CD14-positive monocyte (primary cell): ENCODE results near the gene NDUFB3. TPM values are rescaled to one million over a fixed set of nuclear protein-coding genes. Genes with fewer than 3 reads are reported as not detected.

Experiments
- DNase-seq, 3 donors: peaks; one replicate each; pipeline ENCODE4 v3.0.0-alpha.2; 2011 to 2022
- H2AFZ ChIP-seq: 2 replicates; pipeline ENCODE4 v1.6.0; 2012; ENCODE audit warnings: mild to moderate bottlenecking, low read depth, low read length, inconsistent platforms; ENCODE audit not compliant: insufficient read depth, poor library complexity, severe bottlenecking
- H3K27ac ChIP-seq, 2 donors: 1 replicate in 1 of 2; 2 replicates in 1 of 2; pipeline ENCODE4 v1.5.1; 2012 to 2013; ENCODE audit warnings: low read length in 2 of 2, control low read depth in 1 of 2, inconsistent platforms in 1 of 2, low read depth in 1 of 2, mild to moderate bottlenecking in 1 of 2
- H3K27me3 ChIP-seq, 2 donors: one replicate each; pipeline versions ENCODE4 v1.6.0 to v1.6.1; 2011 to 2013; ENCODE audit warnings: low read length in 2 of 2; ENCODE audit not compliant: control insufficient read depth in 2 of 2, insufficient read depth in 2 of 2
- H3K36me3 ChIP-seq, 2 donors: replicated peaks in 1 of 2; 1 replicate in 1 of 2; 2 replicates in 1 of 2; pipeline versions ENCODE4 v1.5.1 to v1.6.1; 2012 to 2013; ENCODE audit warnings: low read length in 2 of 2, control low read depth in 1 of 2, inconsistent platforms in 1 of 2, mild to moderate bottlenecking in 1 of 2; ENCODE audit not compliant: insufficient read depth in 2 of 2, control insufficient read depth in 1 of 2
- H3K4me1 ChIP-seq, 2 donors: 1 replicate in 1 of 2; 2 replicates in 1 of 2; pipeline versions ENCODE4 v1.5.1 to v1.6.1; 2012 to 2013; ENCODE audit warnings: low read length in 2 of 2, control low read depth in 1 of 2, inconsistent platforms in 1 of 2, mild to moderate bottlenecking in 1 of 2, moderate library complexity in 1 of 2; ENCODE audit not compliant: insufficient read depth in 2 of 2, control insufficient read depth in 1 of 2
- H3K4me2 ChIP-seq: replicated peaks from 2 replicates; pipeline ENCODE3; 2012; ENCODE audit warnings: low read length, moderate library complexity, mild to moderate bottlenecking; ENCODE audit not compliant: poor library complexity, severe bottlenecking; ENCODE audit errors: extremely low read depth
- H3K4me3 ChIP-seq, 3 experiments: fragments of 200-600 bp in 1 of 3; sonication (generic) in 1 of 3; replicated peaks in 1 of 3; 1 replicate in 2 of 3; 2 replicates in 1 of 3; pipeline ENCODE4 v1.5.1; 2011 to 2013; ENCODE audit warnings: low read length in 3 of 3, mild to moderate bottlenecking in 3 of 3, control low read depth in 2 of 3, low read depth in 2 of 3, inconsistent platforms in 1 of 3, moderate library complexity in 1 of 3
- H3K79me2 ChIP-seq: 2 replicates; pipeline ENCODE4 v1.6.0; 2012; ENCODE audit warnings: mild to moderate bottlenecking, control low read depth, inconsistent platforms, low read length, moderate library complexity; ENCODE audit not compliant: insufficient read depth
- H3K9ac ChIP-seq: 2 replicates; pipeline ENCODE4 v1.6.0; 2017; ENCODE audit warnings: low read length, mild to moderate bottlenecking; ENCODE audit not compliant: insufficient read depth, poor library complexity, severe bottlenecking
- H3K9me3 ChIP-seq, 2 donors: replicated peaks in 1 of 2; 1 replicate in 1 of 2; 2 replicates in 1 of 2; pipeline versions ENCODE4 v1.5.1 to v1.6.1; 2012 to 2013; ENCODE audit warnings: low read length in 2 of 2, control low read depth in 1 of 2; ENCODE audit not compliant: control insufficient read depth in 1 of 2, insufficient read depth in 1 of 2
- H4K20me1 ChIP-seq: 2 replicates; pipeline ENCODE4 v1.6.0; 2012; ENCODE audit warnings: mild to moderate bottlenecking, low read length, control low read depth, moderate library complexity; ENCODE audit not compliant: insufficient read depth
- H3K27ac Mint-ChIP-seq, 7 donors: one replicate each; pipeline ENCODE4 v1.8.0; 2020; ENCODE audit warnings: mild to moderate bottlenecking in 7 of 7, mixed read lengths in 7 of 7, moderate library complexity in 6 of 7, inconsistent platforms in 2 of 7
- H3K27me3 Mint-ChIP-seq, 3 donors: one replicate each; pipeline ENCODE4 v1.8.0; 2021 to 2022; ENCODE audit warnings: low read depth in 3 of 3, mild to moderate bottlenecking in 3 of 3, mixed read lengths in 3 of 3, moderate library complexity in 3 of 3, inconsistent platforms in 1 of 3
- H3K36me3 Mint-ChIP-seq, 2 donors: one replicate each; pipeline ENCODE4 v1.8.0; 2020; ENCODE audit warnings: mixed read lengths in 2 of 2, inconsistent platforms in 1 of 2, mild to moderate bottlenecking in 1 of 2
- H3K4me1 Mint-ChIP-seq: one replicate; pipeline ENCODE4 v1.8.0; 2020; ENCODE audit warnings: mild to moderate bottlenecking, mixed read lengths
- H3K4me3 Mint-ChIP-seq, 2 donors: one replicate each; pipeline ENCODE4 v1.8.0; 2020; ENCODE audit warnings: mild to moderate bottlenecking in 2 of 2, mixed read lengths in 2 of 2, moderate library complexity in 1 of 2
- H3K9me3 Mint-ChIP-seq, 7 donors: one replicate each; pipeline ENCODE4 v1.8.0; 2020 to 2022; ENCODE audit warnings: mixed read lengths in 7 of 7, mild to moderate bottlenecking in 6 of 7, moderate library complexity in 6 of 7, inconsistent platforms in 2 of 7
- WGBS: methylation state at CpG from one replicate; pipeline ENCODE4 v1.1.5; 2013; ENCODE audit warnings: missing lambda C conversion rate; ENCODE audit not compliant: insufficient coverage; 5-methylcytosine and 5-hydroxymethylcytosine counted together
- intact Hi-C, 2 donors: fragments of 100-400 bp; cut with micrococcal nuclease; formaldehyde crosslinking; loops; one replicate each; pipeline versions ENCODE4 v1.15.0 to v1.15.1; 2023
- polyA plus RNA-seq, 3 donors: library from polyadenylated mRNA; depleted of rRNA in 1 of 3; unstranded in 2 of 3; stranded (reverse) in 1 of 3; fragments of 300-500 nt in 2 of 3; fragments of >200 nt in 1 of 3; fragmentation: Illumina TruSeq in 2 of 3; gene quantifications; 1 replicate in 2 of 3; 2 replicates in 1 of 3; pipeline ENCODE4 v1.2.3, GENCODE V29; 2012 to 2021
- TF ChIP-seq, protein P1 (sequence below): fragments of 200-600 bp; IDR thresholded peaks from one replicate; pipeline ENCODE4 v1.8.0; 2022; ENCODE audit warnings: antibody characterized with exemption, mild to moderate bottlenecking

Gene NDUFB3
- polyA plus RNA-seq, 3 donors: 26.3 to 340 (median 313) TPM

- TF ChIP-seq, protein P1, sequence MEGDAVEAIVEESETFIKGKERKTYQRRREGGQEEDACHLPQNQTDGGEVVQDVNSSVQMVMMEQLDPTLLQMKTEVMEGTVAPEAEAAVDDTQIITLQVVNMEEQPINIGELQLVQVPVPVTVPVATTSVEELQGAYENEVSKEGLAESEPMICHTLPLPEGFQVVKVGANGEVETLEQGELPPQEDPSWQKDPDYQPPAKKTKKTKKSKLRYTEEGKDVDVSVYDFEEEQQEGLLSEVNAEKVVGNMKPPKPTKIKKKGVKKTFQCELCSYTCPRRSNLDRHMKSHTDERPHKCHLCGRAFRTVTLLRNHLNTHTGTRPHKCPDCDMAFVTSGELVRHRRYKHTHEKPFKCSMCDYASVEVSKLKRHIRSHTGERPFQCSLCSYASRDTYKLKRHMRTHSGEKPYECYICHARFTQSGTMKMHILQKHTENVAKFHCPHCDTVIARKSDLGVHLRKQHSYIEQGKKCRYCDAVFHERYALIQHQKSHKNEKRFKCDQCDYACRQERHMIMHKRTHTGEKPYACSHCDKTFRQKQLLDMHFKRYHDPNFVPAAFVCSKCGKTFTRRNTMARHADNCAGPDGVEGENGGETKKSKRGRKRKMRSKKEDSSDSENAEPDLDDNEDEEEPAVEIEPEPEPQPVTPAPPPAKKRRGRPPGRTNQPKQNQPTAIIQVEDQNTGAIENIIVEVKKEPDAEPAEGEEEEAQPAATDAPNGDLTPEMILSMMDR: no peak
- no peaks in the 10 kb centered on the region for H4K20me1 ChIP-seq
- no peak overlapping the region for H3K4me2 ChIP-seq
- H3K27ac Mint-ChIP-seq: no peak overlapping the region
- no peak for DNase-seq
- no peak overlapping the region for H3K9ac ChIP-seq
- intact Hi-C loops: no loop called here
- 93% methylated on average over 2 of the region's 4 CpGs for WGBS
- H3K27me3 ChIP-seq: no peaks in the 10 kb centered on the region
- H3K4me1 Mint-ChIP-seq: peaks cover 14% of the 10 kb centered on the region
- no peak overlapping the region for H3K27ac ChIP-seq
- peaks cover 0 to 6% of the 10 kb centered on the region in 2 donors for H3K4me1 ChIP-seq
- H3K27me3 Mint-ChIP-seq: no peaks in the 10 kb centered on the region
- H2AFZ ChIP-seq: no peak overlapping the region
- H3K9me3 ChIP-seq: no peaks in the 10 kb centered on the region
- peaks cover 12 to 13% of the 10 kb centered on the region in 2 donors for H3K36me3 Mint-ChIP-seq
- peaks cover 2% of the 10 kb centered on the region for H3K79me2 ChIP-seq
- no peaks in the 10 kb centered on the region for H3K9me3 Mint-ChIP-seq
- peaks cover 0 to 4% of the 10 kb centered on the region in 2 donors for H3K36me3 ChIP-seq
- no peak overlapping the region for H3K4me3 Mint-ChIP-seq
- H3K4me3 ChIP-seq: no peak overlapping the region
These were observed 37.4 kb downstream of the NDUFB3 start for GRCh38 chr2:201109186-201109585.

DNA sequence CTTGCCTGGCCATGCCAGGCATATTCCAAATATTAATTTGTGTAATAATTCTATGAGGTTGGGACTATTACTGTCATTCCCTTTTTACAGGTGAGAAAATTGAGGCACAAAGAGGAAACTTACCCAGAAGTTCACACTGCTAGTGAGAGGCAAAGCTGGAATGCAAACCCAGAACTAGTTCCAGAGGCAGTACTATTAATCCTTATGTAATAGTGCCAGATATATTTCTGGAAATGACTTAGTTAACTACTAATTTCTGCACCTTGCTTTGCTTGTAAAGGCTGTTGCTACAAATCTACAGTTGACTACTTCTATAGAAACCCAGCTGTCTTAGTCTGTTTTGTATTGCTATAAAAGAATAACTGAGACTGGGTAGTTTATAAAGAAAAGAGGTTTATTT is 38.8 kb downstream of the NDUFB3 start:
- Histone ChIP-seq H3K79me2 (peaks cover 16% of the 10 kb centered on the region), H3K36me3 (no peaks in the 10 kb centered on the region), H4K20me1 (no peaks in the 10 kb centered on the region), H3K4me1 (peaks cover 14 to 20% of the 10 kb centered on the region in 2 donors), H3K9ac (no peak overlapping the region), H3K9me3 (no peaks in the 10 kb centered on the region), H3K4me2 (no peak overlapping the region), H3K27ac (no peak overlapping the region), H2AFZ (no peak overlapping the region), H3K27me3 (no peaks in the 10 kb centered on the region), H3K4me3 (no peak overlapping the region)
- H3K27me3 Mint-ChIP-seq: no peaks in the 10 kb centered on the region
- DNase-seq: no peak
- no peak overlapping the region for H3K27ac Mint-ChIP-seq
- peaks cover 10 to 11% of the 10 kb centered on the region in 2 donors for H3K36me3 Mint-ChIP-seq
- peaks cover 25% of the 10 kb centered on the region for H3K4me1 Mint-ChIP-seq
- intact Hi-C loops: loop anchor here in 1 of 2 donors (5.0 kb wide), 1 partner anchor 33 kb away; no protein-coding TSS in a partner anchor
- H3K9me3 Mint-ChIP-seq: no peaks in the 10 kb centered on the region
- TF ChIP-seq, protein P1: no peak
- H3K4me3 Mint-ChIP-seq: no peak overlapping the region
